Vagina (tissue), 2 donors: ENCODE data around the gene FRY.

Experiments
- POLR2A ChIP-seq, 2 donors: fragments of 450-650 bp; IDR thresholded peaks; one replicate each; pipeline ENCODE4 v1.6.1; 2017; ENCODE audit warnings: antibody characterized with exemption in 2 of 2, mild to moderate bottlenecking in 2 of 2, moderate library complexity in 2 of 2
- POLR2AphosphoS5 ChIP-seq, 2 donors: sonication (generic); formaldehyde crosslinking; IDR thresholded peaks; one replicate each; pipeline ENCODE4 v1.9.0; 2017; ENCODE audit warnings: antibody characterized with exemption in 2 of 2, mild to moderate bottlenecking in 2 of 2, low read depth in 1 of 2; ENCODE audit not compliant: insufficient read depth in 1 of 2
- TF ChIP-seq, protein P1 (sequence below), 3 experiments: fragments of 450-650 bp in 2 of 3; fragments of 200-600 bp in 1 of 3; sonication (generic) in 1 of 3; IDR thresholded peaks; one replicate each; pipeline ENCODE4 v1.5.1; 2017 to 2019; ENCODE audit warnings: antibody characterized with exemption in 3 of 3, mild to moderate bottlenecking in 2 of 3, moderate library complexity in 2 of 3

GRCh38 chr13:32045982-32046785, 14.6 kb downstream of the FRY start:
- TF ChIP-seq POLR2AphosphoS5 (IDR thresholded peaks at IDR 0.05; ENCODE audit: insufficient read depth in 1 of 2, low read depth in 1 of 2) (no peak), POLR2A (IDR thresholded peaks at IDR 0.05) (no peak)
- TF ChIP-seq, protein P1, sequence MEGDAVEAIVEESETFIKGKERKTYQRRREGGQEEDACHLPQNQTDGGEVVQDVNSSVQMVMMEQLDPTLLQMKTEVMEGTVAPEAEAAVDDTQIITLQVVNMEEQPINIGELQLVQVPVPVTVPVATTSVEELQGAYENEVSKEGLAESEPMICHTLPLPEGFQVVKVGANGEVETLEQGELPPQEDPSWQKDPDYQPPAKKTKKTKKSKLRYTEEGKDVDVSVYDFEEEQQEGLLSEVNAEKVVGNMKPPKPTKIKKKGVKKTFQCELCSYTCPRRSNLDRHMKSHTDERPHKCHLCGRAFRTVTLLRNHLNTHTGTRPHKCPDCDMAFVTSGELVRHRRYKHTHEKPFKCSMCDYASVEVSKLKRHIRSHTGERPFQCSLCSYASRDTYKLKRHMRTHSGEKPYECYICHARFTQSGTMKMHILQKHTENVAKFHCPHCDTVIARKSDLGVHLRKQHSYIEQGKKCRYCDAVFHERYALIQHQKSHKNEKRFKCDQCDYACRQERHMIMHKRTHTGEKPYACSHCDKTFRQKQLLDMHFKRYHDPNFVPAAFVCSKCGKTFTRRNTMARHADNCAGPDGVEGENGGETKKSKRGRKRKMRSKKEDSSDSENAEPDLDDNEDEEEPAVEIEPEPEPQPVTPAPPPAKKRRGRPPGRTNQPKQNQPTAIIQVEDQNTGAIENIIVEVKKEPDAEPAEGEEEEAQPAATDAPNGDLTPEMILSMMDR (IDR thresholded peaks at IDR 0.05): no peak
